Ishikawa (cell line): ENCODE results near the gene EPS15.

ENCODE experiments used
- CREB1 ChIP-seq: IDR thresholded peaks from 2 replicates; pipeline ENCODE4 v1.6.1; 2012; ENCODE audit warnings: low read depth
- EGR1 ChIP-seq: IDR thresholded peaks from 2 replicates; pipeline ENCODE4 v1.6.1; 2012
- EP300 ChIP-seq: IDR thresholded peaks from 2 replicates; pipeline ENCODE4 v1.6.1; 2012; ENCODE audit warnings: borderline replicate concordance
- FOXM1 ChIP-seq: IDR thresholded peaks from 2 replicates; pipeline ENCODE4 v1.6.1; 2012; ENCODE audit warnings: low read depth, borderline replicate concordance
- NFIC ChIP-seq: IDR thresholded peaks from 2 replicates; pipeline ENCODE4 v1.6.1; 2012
- RAD21 ChIP-seq: IDR thresholded peaks from 2 replicates; pipeline ENCODE4 v1.6.1; 2012; ENCODE audit warnings: low read depth
- REST ChIP-seq: IDR thresholded peaks from 2 replicates; pipeline ENCODE4 v1.6.1; 2012; ENCODE audit warnings: low read depth, mild to moderate bottlenecking
- TAF1 ChIP-seq: IDR thresholded peaks from 2 replicates; pipeline ENCODE4 v1.6.1; 2012; ENCODE audit warnings: low read depth, mild to moderate bottlenecking
- TCF12 ChIP-seq: IDR thresholded peaks from 2 replicates; pipeline ENCODE4 v1.6.1; 2012; ENCODE audit warnings: low read depth
- TEAD4 ChIP-seq: IDR thresholded peaks from 2 replicates; pipeline ENCODE4 v1.6.1; 2012
- USF1 ChIP-seq: IDR thresholded peaks from 2 replicates; pipeline ENCODE4 v1.6.1; 2012
- YY1 ChIP-seq: IDR thresholded peaks from 2 replicates; pipeline ENCODE4 v1.6.1; 2012; ENCODE audit warnings: low read depth
- ZBTB7A ChIP-seq: IDR thresholded peaks from 2 replicates; pipeline ENCODE4 v1.6.1; 2012; ENCODE audit warnings: low read depth
- TF ChIP-seq, protein P1 (sequence below): IDR thresholded peaks from 2 replicates; pipeline ENCODE4 v1.6.1; 2012

- TF ChIP-seq TCF12 (no peak), TAF1 (no peak), REST (no peak), CREB1 (no peak), EP300 (no peak), NFIC (no peak), TEAD4 (no peak), USF1 (no peak), EGR1 (no peak), RAD21 (no peak), YY1 (no peak), FOXM1 (no peak), ZBTB7A (no peak)
- TF ChIP-seq, protein P1, sequence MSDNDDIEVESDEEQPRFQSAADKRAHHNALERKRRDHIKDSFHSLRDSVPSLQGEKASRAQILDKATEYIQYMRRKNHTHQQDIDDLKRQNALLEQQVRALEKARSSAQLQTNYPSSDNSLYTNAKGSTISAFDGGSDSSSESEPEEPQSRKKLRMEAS = no peak
Measured at GRCh38 chr1:51565009-51565408, 45.9 kb upstream of the EPS15 start.
